ENCODE data around the gene CPLX1. TPM values are rescaled to one million over a fixed set of nuclear protein-coding genes. Genes with fewer than 3 reads are reported as not detected.

The CPLX1 gene
- total RNA-seq, 2 donors from 2014 or later = 1.0 to 1.9 TPM

- H3K27ac Mint-ChIP-seq = no peak overlapping the region
- H3K27me3 ChIP-seq (ENCODE audit: control insufficient read depth, insufficient read depth, low read length, poor library complexity, severe bottlenecking) = peaks cover 53% of the 10 kb centered on the region
- no peaks in the 10 kb centered on the region for H3K36me3 ChIP-seq (ENCODE audit: control insufficient read depth, insufficient read depth, low read length)
- H3K4me3 Mint-ChIP-seq = no peak overlapping the region
- H3K36me3 Mint-ChIP-seq (ENCODE audit: low read depth) = no peaks in the 10 kb centered on the region
- H3K27ac ChIP-seq (ENCODE audit: low read depth, low read length) = no peak overlapping the region
- no peak overlapping the region for H3K9ac ChIP-seq (ENCODE audit: extremely low read depth, low read length, poor library complexity, severe bottlenecking)
- peaks cover 8% of the 10 kb centered on the region for H3K4me1 Mint-ChIP-seq
- H3K9me3 Mint-ChIP-seq = no peaks in the 10 kb centered on the region
- TF ChIP-seq CTCF (conservative IDR thresholded peaks at IDR 0.05) = no peak
- H3K9me3 ChIP-seq (ENCODE audit: control insufficient read depth, low read length) = no peaks in the 10 kb centered on the region
- no peak for DNase-seq
- no peak overlapping the region for H3K4me3 ChIP-seq (ENCODE audit: low read length)
- WGBS, 2 experiments (ENCODE audit: insufficient coverage in 1 of 2, insufficient read length in 1 of 2) = 85 to 88% methylated on average over 7 to 17 of the region's 17 CpGs
- H3K27me3 Mint-ChIP-seq (ENCODE audit: insufficient read depth) = peaks cover 56% of the 10 kb centered on the region
- H3K4me1 ChIP-seq (ENCODE audit: control insufficient read depth, insufficient read depth, low read length) = no peaks in the 10 kb centered on the region
Observed at GRCh38 chr4:792626-793092, 33.3 kb downstream of the CPLX1 start.

- peaks cover 60% of the 10 kb centered on the region for H3K27me3 Mint-ChIP-seq (ENCODE audit: insufficient read depth)
- peak; percentile 45 for TF ChIP-seq CTCF (conservative IDR thresholded peaks at IDR 0.05)
- H3K9ac ChIP-seq (ENCODE audit: extremely low read depth, low read length, poor library complexity, severe bottlenecking) = no peak overlapping the region
Observed at GRCh38 chr4:791898-792625, 33.9 kb downstream of the CPLX1 start.

GRCh38 chr4:791252-791897 is 34.6 kb downstream of the CPLX1 start:
- H3K4me3 ChIP-seq (ENCODE audit: low read length) = no peak overlapping the region

More at GRCh38 chr4:791898-792625, 33.9 kb downstream of the CPLX1 start:
- H3K27me3 ChIP-seq (ENCODE audit: control insufficient read depth, insufficient read depth, low read length, poor library complexity, severe bottlenecking) = peaks cover 56% of the 10 kb centered on the region
- no peaks in the 10 kb centered on the region for H3K9me3 Mint-ChIP-seq
- H3K36me3 Mint-ChIP-seq (ENCODE audit: low read depth) = no peaks in the 10 kb centered on the region
- peak; percentile 89 for DNase-seq
- 75 to 82% methylated on average over 25 to 50 of the region's 50 CpGs for WGBS, 2 experiments (ENCODE audit: insufficient coverage in 1 of 2, insufficient read length in 1 of 2)
- no peak overlapping the region for H3K4me3 Mint-ChIP-seq
- H3K36me3 ChIP-seq (ENCODE audit: control insufficient read depth, insufficient read depth, low read length) = no peaks in the 10 kb centered on the region
- H3K4me1 Mint-ChIP-seq = peaks cover 8% of the 10 kb centered on the region
- no peak overlapping the region for H3K4me3 ChIP-seq (ENCODE audit: low read length)
- no peak overlapping the region for H3K27ac Mint-ChIP-seq
- no peaks in the 10 kb centered on the region for H3K9me3 ChIP-seq (ENCODE audit: control insufficient read depth, low read length)
- H3K27ac ChIP-seq (ENCODE audit: low read depth, low read length) = no peak overlapping the region
- H3K4me1 ChIP-seq (ENCODE audit: control insufficient read depth, insufficient read depth, low read length) = no peaks in the 10 kb centered on the region

More at GRCh38 chr4:791252-791897, 34.6 kb downstream of the CPLX1 start:
- no peak overlapping the region for H3K27ac ChIP-seq (ENCODE audit: low read depth, low read length)
- no peak for TF ChIP-seq CTCF (conservative IDR thresholded peaks at IDR 0.05)
- peak; percentile 55 for DNase-seq
- no peaks in the 10 kb centered on the region for H3K9me3 ChIP-seq (ENCODE audit: control insufficient read depth, low read length)
- Mint-ChIP-seq H3K9me3 (no peaks in the 10 kb centered on the region), H3K36me3 (ENCODE audit: low read depth) (no peaks in the 10 kb centered on the region), H3K27me3 (ENCODE audit: insufficient read depth) (peaks cover 55% of the 10 kb centered on the region), H3K4me3 (no peak overlapping the region), H3K27ac (no peak overlapping the region), H3K4me1 (peaks cover 8% of the 10 kb centered on the region)
- 84 to 92% methylated on average over 15 to 28 of the region's 29 CpGs for WGBS, 2 experiments (ENCODE audit: insufficient coverage in 1 of 2, insufficient read length in 1 of 2)
- H3K4me1 ChIP-seq (ENCODE audit: control insufficient read depth, insufficient read depth, low read length) = no peaks in the 10 kb centered on the region
- peaks cover 56% of the 10 kb centered on the region for H3K27me3 ChIP-seq (ENCODE audit: control insufficient read depth, insufficient read depth, low read length, poor library complexity, severe bottlenecking)
- no peak overlapping the region for H3K9ac ChIP-seq (ENCODE audit: extremely low read depth, low read length, poor library complexity, severe bottlenecking)
- H3K36me3 ChIP-seq (ENCODE audit: control insufficient read depth, insufficient read depth, low read length) = no peaks in the 10 kb centered on the region
